Endothelial cell of umbilical vein (primary cell): ENCODE results near the gene HIRA.

Source experiments
- CTCF ChIP-seq, 2 donors: IDR thresholded peaks; 1 replicate in 1 of 2; 2 replicates in 1 of 2; pipeline ENCODE4 v1.5.1; 2011; ENCODE audit warnings: low read length in 2 of 2, mild to moderate bottlenecking in 2 of 2, moderate library complexity in 2 of 2, control low read depth in 1 of 2, inconsistent platforms in 1 of 2, low read depth in 1 of 2; ENCODE audit not compliant: insufficient read depth in 1 of 2; ENCODE audit errors: extremely low read depth in 1 of 2
- EZH2 ChIP-seq: IDR thresholded peaks from 2 replicates; pipeline ENCODE4 v1.6.1; 2012; ENCODE audit warnings: borderline replicate concordance, low read depth, mild to moderate bottlenecking, moderate library complexity, low read length, inconsistent platforms; ENCODE audit not compliant: severe bottlenecking
- MAX ChIP-seq: IDR thresholded peaks from 2 replicates; pipeline ENCODE4 v1.6.1; 2011; ENCODE audit not compliant: insufficient read depth, insufficient read length
- MYC ChIP-seq: IDR thresholded peaks from one replicate; pipeline ENCODE4 v1.6.1; 2011; ENCODE audit warnings: mild to moderate bottlenecking, low read depth, low read length
- POLR2A ChIP-seq: IDR thresholded peaks from 2 replicates; pipeline ENCODE4 v1.6.1; 2012; ENCODE audit warnings: low read depth, mild to moderate bottlenecking, control low read depth, low read length

- TF ChIP-seq CTCF (IDR thresholded peaks at IDR 0.05; ENCODE audit: extremely low read depth in 1 of 2, insufficient read depth in 1 of 2, low read depth in 1 of 2, low read length in 2 of 2) (no peak), POLR2A (no peak), MYC (no peak), EZH2 (no peak), MAX (no peak)
Observed at GRCh38 chr22:19448739-19449421, 17.3 kb upstream of the HIRA start.
